HFF-Myc (cell line): ENCODE measurements around the gene CD300C.

Source experiments
- DNase-seq: peaks from one replicate; pipeline ENCODE4 v3.0.0-alpha.2; 2011; ENCODE audit warnings: low read depth; ENCODE audit errors: extremely low read depth
- H3K4me3 ChIP-seq: replicated peaks from 2 replicates; pipeline ENCODE4 v1.5.1; 2011; ENCODE audit warnings: low read depth, mild to moderate bottlenecking, control low read depth, low read length
- CTCF ChIP-seq: IDR thresholded peaks from 2 replicates; pipeline ENCODE4 v1.5.1; 2012; ENCODE audit warnings: mild to moderate bottlenecking, low read depth, low read length, control low read depth; ENCODE audit errors: missing control alignments

The CD300C gene

DNA sequence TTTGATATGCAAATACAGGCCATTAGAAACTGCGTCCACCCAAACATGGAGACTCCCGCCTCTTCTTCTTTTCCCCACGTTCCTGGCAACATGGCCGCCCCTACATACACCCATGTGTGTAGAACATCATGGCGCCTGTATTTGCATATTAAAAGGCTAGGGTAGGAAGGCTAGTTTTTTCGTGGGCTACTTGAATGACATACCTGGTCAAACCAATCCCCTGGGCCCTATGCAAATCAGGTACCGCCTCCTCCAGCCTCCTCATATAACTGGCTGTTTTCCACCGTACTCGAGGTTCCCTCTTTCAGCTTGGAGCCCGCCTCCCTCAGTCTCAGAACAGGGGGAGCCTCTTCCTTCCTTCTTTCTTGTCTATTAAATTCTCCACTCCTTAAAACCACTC, 13.8 kb downstream of the CD300C start:
- no peak overlapping the region for H3K4me3 ChIP-seq
- DNase-seq: no peak
- no peak for TF ChIP-seq CTCF

DNA sequence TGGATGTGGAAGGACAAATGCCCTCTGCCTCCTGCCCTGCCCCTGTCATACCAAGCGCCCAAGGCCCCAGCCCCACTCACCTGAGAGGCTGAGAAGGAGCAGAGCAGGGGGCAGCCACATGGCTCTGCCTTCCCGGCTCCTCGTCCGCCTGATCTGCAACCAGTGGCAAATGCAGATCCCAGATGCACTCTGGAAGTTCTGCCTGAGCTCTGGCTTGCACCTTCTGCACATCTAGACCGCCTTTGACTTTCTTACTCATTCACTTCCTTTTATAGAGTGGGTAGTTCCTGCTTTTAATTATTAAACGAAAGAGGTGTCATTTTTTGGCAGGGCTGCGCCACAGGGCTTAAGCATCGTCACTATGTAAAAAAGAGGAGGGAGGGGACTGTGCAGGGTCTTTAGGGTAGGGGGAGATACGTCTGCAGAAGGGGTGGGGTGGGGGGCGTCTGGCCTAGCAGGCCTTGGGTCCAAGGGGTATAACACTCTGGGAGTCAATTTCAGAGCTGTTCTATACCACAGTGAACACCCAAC, 14.6 kb downstream of the CD300C start, which contains the start of gene CD300LB:
CD300LB (minus strand) TSS at position 245 of the 531 bp plus-strand sequence; CDS start at position 120, 125 bp downstream.
- no peak for DNase-seq
- H3K4me3 ChIP-seq: no peak within 1 kb of the TSS
- TF ChIP-seq CTCF: no peak

DNA sequence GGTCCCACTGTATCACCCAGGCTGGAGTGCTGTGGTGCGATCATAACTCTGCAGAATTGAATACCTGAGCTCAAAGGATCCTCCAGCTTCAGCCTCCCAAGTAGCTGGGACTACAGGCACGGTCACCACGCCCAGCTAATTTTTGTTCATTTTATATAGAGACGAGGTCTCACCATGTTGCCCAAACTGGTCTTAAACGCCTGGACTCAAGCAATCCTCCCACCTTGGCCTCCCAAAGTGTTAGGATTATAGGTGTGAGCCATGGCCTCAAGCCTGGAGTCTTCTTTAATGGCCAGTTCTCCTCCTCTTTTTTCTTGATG, 15.1 kb downstream of the CD300C start:
- DNase-seq: no peak
- TF ChIP-seq CTCF: no peak
- H3K4me3 ChIP-seq: no peak overlapping the region

DNA sequence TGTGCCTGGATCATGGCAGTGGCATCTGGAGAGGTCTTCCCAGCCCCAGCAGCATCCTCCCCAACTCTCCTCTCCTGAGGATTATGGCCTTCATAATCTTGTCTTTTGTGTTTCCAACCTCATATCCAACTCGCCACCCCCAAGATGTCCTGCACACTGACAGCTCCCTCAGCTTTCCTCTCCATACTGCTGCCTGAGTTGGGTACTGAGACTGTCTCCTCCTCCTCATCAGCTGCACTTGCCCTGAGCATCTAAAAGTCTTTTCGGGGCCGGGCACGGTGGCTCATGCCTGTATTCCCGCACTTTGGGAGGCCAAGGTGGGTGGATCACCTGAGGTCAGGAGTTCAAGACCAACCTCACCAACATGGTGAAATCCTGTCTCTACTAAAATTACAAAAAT, 16.7 kb downstream of the CD300C start:
- H3K4me3 ChIP-seq: no peak overlapping the region
- DNase-seq: no peak
- TF ChIP-seq CTCF: no peak

- no peak for TF ChIP-seq CTCF
- no peak for DNase-seq
- no peak overlapping the region for H3K4me3 ChIP-seq
These were observed 17.3 kb downstream of the CD300C start for GRCh38 chr17:74528491-74529199.

DNA sequence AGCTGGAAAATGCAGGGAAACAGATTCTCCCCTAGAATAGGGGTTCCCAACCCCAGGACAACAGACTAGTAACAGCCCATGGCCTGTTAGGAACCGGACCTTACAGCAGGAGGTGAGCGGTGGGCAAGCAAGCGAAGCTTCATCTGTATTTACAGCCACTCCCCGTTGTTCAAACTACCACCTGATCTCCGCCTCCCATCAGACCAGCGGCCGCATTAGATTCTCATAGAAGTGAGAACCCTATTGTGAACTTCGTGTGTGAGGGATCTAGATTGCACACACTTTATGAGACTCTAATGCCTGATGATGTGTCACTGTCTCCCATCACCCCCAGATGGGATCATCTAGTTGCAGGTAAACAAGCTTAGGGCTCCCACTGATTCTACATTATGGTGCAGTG, 18.2 kb downstream of the CD300C start:
- no peak for TF ChIP-seq CTCF
- no peak for DNase-seq
- no peak overlapping the region for H3K4me3 ChIP-seq

DNA sequence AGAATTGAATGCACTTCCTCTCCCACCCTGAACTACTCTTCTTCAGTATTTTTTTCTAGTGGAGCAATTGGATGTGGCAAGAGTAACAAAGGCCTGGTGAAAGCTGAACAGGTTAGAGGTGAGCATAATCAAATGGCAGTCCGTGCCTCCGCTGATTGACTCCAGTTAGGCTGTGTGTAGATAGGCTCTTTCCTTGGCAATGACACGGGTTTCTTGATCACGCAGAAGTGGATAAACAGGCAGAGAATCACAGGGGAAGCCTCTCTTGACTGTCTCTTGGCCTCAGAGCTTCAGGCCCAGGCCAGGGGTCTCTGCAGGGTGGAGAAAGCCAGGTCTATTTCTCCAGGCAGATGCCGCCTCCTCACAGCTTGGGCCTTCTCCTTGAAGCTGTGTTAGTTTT, 18.8 kb downstream of the CD300C start:
- no peak for DNase-seq
- no peak for TF ChIP-seq CTCF

More for the DNA sequence above, 18.8 kb downstream of the CD300C start:
- H3K4me3 ChIP-seq: no peak overlapping the region
